ENCODE measurements around the gene PLAAT5. TPM values are rescaled to one million over a fixed set of nuclear protein-coding genes. Genes with fewer than 3 reads are reported as not detected.

PLAAT5 gene
- total RNA-seq, 4 donors from 2014 or later = 0.34 to 1.1 (median 0.59) TPM

DNA sequence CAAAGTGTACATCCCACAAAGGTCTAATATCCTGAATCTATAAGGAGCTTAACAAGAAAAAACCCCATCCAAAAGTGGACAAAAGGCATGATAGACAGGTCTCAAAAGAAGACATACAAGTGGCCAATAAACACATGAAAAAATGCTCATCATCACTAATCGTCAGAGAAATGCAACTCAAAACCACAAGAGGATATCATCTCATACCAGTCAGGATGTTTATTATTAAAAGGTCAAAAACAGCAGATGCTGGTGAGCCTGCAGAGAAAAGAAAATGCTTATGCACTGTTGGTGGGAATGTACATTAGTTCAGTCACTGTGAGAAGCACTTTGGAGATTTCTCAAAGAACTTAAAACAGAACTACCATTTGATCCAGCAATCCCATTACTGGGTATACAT, 27.6 kb upstream of the PLAAT5 start:
- WGBS, 2 donors = 40 to 42% methylated on average over 1 of the region's 1 CpG
- Histone ChIP-seq H3K36me3 (no peaks in the 10 kb centered on the region), H3K4me1 (peaks cover 0 to 4% of the 10 kb centered on the region in 2 donors), H3K4me3 (replicated peaks in 1 of 3) (no peak overlapping the region), H3K9me3 (no peaks in the 10 kb centered on the region), H3K27me3 (no peaks in the 10 kb centered on the region), H3K27ac (no peak overlapping the region)
- no peak for TF ChIP-seq POLR2A (IDR thresholded peaks at IDR 0.05)
- TF ChIP-seq, protein P1, sequence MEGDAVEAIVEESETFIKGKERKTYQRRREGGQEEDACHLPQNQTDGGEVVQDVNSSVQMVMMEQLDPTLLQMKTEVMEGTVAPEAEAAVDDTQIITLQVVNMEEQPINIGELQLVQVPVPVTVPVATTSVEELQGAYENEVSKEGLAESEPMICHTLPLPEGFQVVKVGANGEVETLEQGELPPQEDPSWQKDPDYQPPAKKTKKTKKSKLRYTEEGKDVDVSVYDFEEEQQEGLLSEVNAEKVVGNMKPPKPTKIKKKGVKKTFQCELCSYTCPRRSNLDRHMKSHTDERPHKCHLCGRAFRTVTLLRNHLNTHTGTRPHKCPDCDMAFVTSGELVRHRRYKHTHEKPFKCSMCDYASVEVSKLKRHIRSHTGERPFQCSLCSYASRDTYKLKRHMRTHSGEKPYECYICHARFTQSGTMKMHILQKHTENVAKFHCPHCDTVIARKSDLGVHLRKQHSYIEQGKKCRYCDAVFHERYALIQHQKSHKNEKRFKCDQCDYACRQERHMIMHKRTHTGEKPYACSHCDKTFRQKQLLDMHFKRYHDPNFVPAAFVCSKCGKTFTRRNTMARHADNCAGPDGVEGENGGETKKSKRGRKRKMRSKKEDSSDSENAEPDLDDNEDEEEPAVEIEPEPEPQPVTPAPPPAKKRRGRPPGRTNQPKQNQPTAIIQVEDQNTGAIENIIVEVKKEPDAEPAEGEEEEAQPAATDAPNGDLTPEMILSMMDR (IDR thresholded peaks at IDR 0.05) = no peak
- intact Hi-C loops (cut with DNase I) = no loop called here
- DNase-seq = no peak

DNA sequence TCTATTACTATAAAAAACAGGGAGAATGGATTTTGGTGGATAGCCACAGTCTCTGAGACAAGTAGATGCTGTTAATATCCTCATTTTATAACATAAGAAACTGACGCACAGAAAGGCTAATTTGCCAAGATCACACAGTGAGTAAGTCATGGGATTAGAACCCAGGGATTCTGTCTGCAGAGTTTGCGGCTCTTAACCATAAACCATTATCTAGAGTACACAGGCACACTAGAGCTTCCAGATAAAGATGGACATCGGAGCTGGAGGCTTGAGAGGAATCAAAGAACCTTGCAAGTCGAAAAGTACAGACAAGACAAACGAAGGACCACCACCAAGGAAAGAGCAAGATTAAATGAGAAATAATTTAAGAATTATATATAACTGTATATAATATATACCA, 26.2 kb upstream of the PLAAT5 start:
- Histone ChIP-seq H3K27me3 (no peaks in the 10 kb centered on the region), H3K4me1 (peaks cover 0 to 8% of the 10 kb centered on the region in 2 donors), H3K36me3 (no peaks in the 10 kb centered on the region), H3K9me3 (no peaks in the 10 kb centered on the region), H3K27ac (no peak overlapping the region), H3K4me3 (replicated peaks in 1 of 3) (no peak overlapping the region)
- 97% methylated on average over 5 of the region's 5 CpGs for WGBS, 2 donors
- TF ChIP-seq POLR2A (IDR thresholded peaks at IDR 0.05) = no peak
- TF ChIP-seq, protein P1 (IDR thresholded peaks at IDR 0.05) = no peak
- no peak for DNase-seq
- intact Hi-C loops (cut with DNase I) = no loop called here

DNA sequence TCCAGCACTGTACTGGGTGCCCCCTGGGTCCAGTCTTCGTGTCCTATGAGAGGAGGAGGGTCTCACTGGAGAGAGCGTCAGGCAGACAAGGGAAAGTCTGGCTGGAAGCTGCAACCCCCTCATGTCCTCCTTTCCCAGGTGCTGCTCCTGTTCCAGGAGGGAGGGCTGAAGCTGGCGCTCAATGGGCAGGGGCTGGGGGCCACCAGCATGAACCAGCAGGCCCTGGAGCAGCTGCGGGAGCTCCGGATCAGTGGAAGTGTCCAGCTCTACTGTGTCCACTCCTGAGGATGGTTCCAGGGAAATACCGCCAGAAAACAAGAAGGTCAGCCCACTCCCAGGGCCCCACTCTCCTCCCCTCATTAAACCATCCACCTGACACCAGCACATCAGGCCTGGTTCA, 25.1 kb upstream of the PLAAT5 start:
- no peak for TF ChIP-seq POLR2A (IDR thresholded peaks at IDR 0.05)
- TF ChIP-seq, protein P1 (IDR thresholded peaks at IDR 0.05) = no peak
- H3K9me3 ChIP-seq = no peaks in the 10 kb centered on the region
- WGBS, 2 donors = 98% methylated on average over 6 of the region's 6 CpGs
- no peaks in the 10 kb centered on the region for H3K36me3 ChIP-seq
- H3K4me3 ChIP-seq (replicated peaks in 1 of 3) = no peak overlapping the region
- intact Hi-C loops (cut with DNase I) = no loop called here
- H3K27ac ChIP-seq = no peak overlapping the region
- no peaks in the 10 kb centered on the region for H3K27me3 ChIP-seq
- no peak for DNase-seq
- peaks cover 0 to 8% of the 10 kb centered on the region in 2 donors for H3K4me1 ChIP-seq

DNA sequence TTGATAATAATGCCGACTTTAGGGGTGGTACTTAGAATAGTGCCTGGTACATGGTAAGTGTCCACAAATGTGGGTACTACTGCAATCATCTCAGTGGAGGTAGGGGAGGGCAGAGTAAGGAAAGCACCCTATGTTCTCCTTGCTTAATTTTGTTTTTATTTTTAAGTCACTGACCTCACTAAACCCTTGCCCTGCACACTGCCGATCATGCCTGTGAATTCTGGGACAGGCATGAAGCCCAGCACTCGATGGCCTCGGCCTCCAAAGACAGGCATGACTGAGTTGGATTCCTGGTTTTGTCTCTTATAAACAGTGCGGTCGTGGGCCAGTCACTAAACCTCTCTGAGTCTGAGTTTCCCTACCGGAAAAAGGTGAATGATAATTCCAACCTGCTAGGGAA, 21.8 kb upstream of the PLAAT5 start:
- peak; percentile 59 to 65 for DNase-seq
- 50 to 59% methylated on average over 7 of the region's 7 CpGs for WGBS, 2 donors
- H3K4me1 ChIP-seq = peaks cover 0 to 11% of the 10 kb centered on the region in 2 donors

DNA sequence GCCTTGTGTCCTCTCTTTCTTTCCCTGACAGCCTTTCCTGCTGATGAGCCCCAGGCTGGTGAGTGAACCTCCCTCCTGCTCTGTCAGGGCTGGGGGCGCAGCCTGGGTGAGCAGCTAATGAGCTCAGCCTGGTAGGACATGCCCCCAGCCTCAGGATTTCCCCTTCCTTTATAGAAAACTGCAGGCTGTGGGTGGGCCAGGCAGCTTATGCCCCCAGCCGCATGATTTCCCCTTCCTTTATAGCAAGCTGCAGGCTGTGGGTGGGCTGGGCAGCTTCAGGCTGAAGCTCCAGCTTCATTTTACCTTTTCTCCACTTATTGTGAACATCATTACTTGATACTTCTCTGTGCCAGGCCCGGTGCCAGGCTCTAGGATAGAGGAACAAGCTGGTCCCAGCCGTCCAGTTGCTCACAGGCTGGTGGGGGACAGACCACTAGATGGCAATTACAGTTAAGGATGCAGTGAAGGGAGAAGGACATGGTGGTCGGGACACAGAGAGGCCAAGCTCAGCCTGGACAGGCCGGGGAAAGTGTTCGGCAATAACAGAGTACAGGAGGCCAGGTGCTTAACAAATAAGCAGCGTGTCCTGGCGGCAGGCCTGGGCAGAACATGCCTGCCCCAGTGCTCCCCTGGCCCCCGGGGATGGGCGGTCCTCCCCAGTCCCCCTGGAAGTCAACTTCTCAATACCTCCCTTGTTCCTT, 20.2 kb upstream of the PLAAT5 start:
- no peak overlapping the region for H3K4me3 ChIP-seq (replicated peaks in 1 of 3)
- peaks cover 0 to 11% of the 10 kb centered on the region in 2 donors for H3K4me1 ChIP-seq
- no peak for DNase-seq
- TF ChIP-seq, protein P1 (IDR thresholded peaks at IDR 0.05) = no peak
- TF ChIP-seq POLR2A (IDR thresholded peaks at IDR 0.05) = no peak
- H3K27me3 ChIP-seq = no peaks in the 10 kb centered on the region
- 86 to 87% methylated on average over 11 of the region's 11 CpGs for WGBS, 2 donors
- H3K9me3 ChIP-seq = no peaks in the 10 kb centered on the region
- H3K36me3 ChIP-seq = no peaks in the 10 kb centered on the region
- H3K27ac ChIP-seq = no peak overlapping the region
- intact Hi-C loops (cut with DNase I) = no loop called here

More for the DNA sequence above, 21.8 kb upstream of the PLAAT5 start:
- intact Hi-C loops (cut with DNase I) = no loop called here
- no peaks in the 10 kb centered on the region for H3K27me3 ChIP-seq
- no peaks in the 10 kb centered on the region for H3K36me3 ChIP-seq
- no peak overlapping the region for H3K27ac ChIP-seq
- H3K4me3 ChIP-seq (replicated peaks in 1 of 3) = no peak overlapping the region
- TF ChIP-seq, protein P1 (IDR thresholded peaks at IDR 0.05) = no peak
- TF ChIP-seq POLR2A (IDR thresholded peaks at IDR 0.05) = no peak
- H3K9me3 ChIP-seq = no peaks in the 10 kb centered on the region

Measured in thyroid gland (tissue), 4 donors.